ENCODE measurements around the gene FIGN. TPM values are rescaled to one million over a fixed set of nuclear protein-coding genes. Genes with fewer than 3 reads are reported as not detected.

Gene FIGN
- total and polyA plus RNA-seq, 2 of the 13 experiments (the other 11 are each of a cell fraction or from before 2014, with no cell fraction given): 6.6 to 6.7 TPM

GRCh38 chr2:163735685-163736432 lies at the start of gene FIGN (continued):
- TF ChIP-seq GATA4 (IDR thresholded peaks at IDR 0.05; ENCODE audit: borderline replicate concordance, low read depth) (peak; percentile 39; the same call in 1 of the 2 replicates), PTBP1 (IDR thresholded peaks at IDR 0.05; ENCODE audit: low read depth, low read length, poor library complexity, severe bottlenecking) (no peak), HINFP (CRISPR knock-in tag; IDR thresholded peaks at IDR 0.05; ENCODE audit: low read depth) (no peak), BORCS8-MEF2B (CRISPR knock-in tag; IDR thresholded peaks at IDR 0.05) (peak; percentile 93), STAT5B (CRISPR knock-in tag; IDR thresholded peaks at IDR 0.05) (no peak), SUZ12 (IDR thresholded peaks at IDR 0.05; ENCODE audit: low read depth, low read length) (no peak), CHD2 (IDR thresholded peaks at IDR 0.05; ENCODE audit: low read depth, low read length) (no peak), MIXL1 (CRISPR knock-in tag; IDR thresholded peaks at IDR 0.05) (no peak), ONECUT2 (CRISPR knock-in tag; IDR thresholded peaks at IDR 0.05) (no peak), ZNF703 (CRISPR knock-in tag; IDR thresholded peaks at IDR 0.05; ENCODE audit: borderline replicate concordance) (no peak), AFF4 (CRISPR knock-in tag; IDR thresholded peaks at IDR 0.05) (0 out of 2 replicates have a peak, but pooled peaks have one; percentile 51), SRSF1 (optimal IDR thresholded peaks at IDR 0.05; ENCODE audit: low read depth, low read length) (peak; percentile 27), HNRNPL (IDR thresholded peaks at IDR 0.05; ENCODE audit: low read depth, low read length) (no peak), REXO4 (CRISPR knock-in tag; IDR thresholded peaks at IDR 0.05; ENCODE audit: borderline replicate concordance) (no peak), THAP8 (CRISPR knock-in tag; IDR thresholded peaks at IDR 0.05; ENCODE audit: borderline replicate concordance) (no peak; the same call in 1 of the 2 replicates)

All from HepG2 (cell line).